ENCODE measurements around the gene SAMSN1. TPM values are rescaled to one million over a fixed set of nuclear protein-coding genes. Genes with fewer than 3 reads are reported as not detected.
"Not testable (repeated sequence)": the region's sequence is repeated elsewhere in the genome, so short reads cannot be mapped to it uniquely, and the experiment has no call there.

The SAMSN1 gene
- total and polyA plus RNA-seq, 8 donors = 1.4 to 45.7 (median 2.1) TPM

GRCh38 chr21:14519000-14519399 is 27.1 kb downstream of the SAMSN1 start:
- no peak for TF ChIP-seq CTCF (IDR thresholded peaks at IDR 0.05)
- H3K27me3 ChIP-seq = no peaks in the 10 kb centered on the region

DNA sequence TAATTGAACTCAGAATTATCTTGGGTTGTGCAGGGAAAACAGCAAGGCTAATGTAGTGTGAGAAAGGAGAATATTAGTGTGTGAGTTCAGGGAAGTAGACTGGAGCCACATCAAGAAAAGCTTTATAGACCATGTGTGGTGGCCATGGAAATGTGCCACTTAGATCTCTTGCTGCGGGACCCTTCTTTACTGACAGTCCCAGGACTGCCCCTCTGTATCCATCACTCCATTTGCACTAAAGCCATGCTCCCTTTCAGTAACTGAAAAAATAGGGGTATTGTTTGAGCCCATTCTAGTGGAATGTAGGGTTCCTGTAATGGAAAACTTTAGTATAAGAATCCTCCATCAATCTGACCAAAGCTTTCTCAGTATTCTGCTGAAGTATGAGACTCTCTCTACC is 32.3 kb downstream of the SAMSN1 start:
- Histone ChIP-seq H3K4me1 (peaks cover 0 to under 1% of the 10 kb centered on the region in 2 donors), H3K36me3 (peaks cover 0 to 43% of the 10 kb centered on the region in 2 donors), H3K27ac (no peak overlapping the region), H3K27me3 (no peaks in the 10 kb centered on the region), H3K4me3 (no peak overlapping the region), H3K9me3 (no peaks in the 10 kb centered on the region)
- ATAC-seq = no peak
- intact Hi-C loops (cut with DNase I) = no loop called here
- TF ChIP-seq CTCF (IDR thresholded peaks at IDR 0.05) = no peak
- DNase-seq = no peak

More at GRCh38 chr21:14519000-14519399, 27.1 kb downstream of the SAMSN1 start:
- peak overlapping the region in 1 of 2 donors; percentile 2 for H3K27ac ChIP-seq
- H3K4me3 ChIP-seq = no peak overlapping the region
- H3K4me1 ChIP-seq = peaks cover 0 to 49% of the 10 kb centered on the region in 2 donors
- H3K36me3 ChIP-seq = peaks cover 0 to 4% of the 10 kb centered on the region in 2 donors
- H3K9me3 ChIP-seq = no peaks in the 10 kb centered on the region
- ATAC-seq (no peak), DNase-seq (no peak)
- intact Hi-C loops (cut with DNase I) = no loop called here

GRCh38 chr21:14506859-14507457 is 39.2 kb downstream of the SAMSN1 start:
- ATAC-seq, H3K27me3 ChIP-seq, DNase-seq: not testable (repeated sequence)

GRCh38 chr21:14500873-14501272 is 45.2 kb downstream of the SAMSN1 start:
- Histone ChIP-seq H3K27ac (no peak overlapping the region), H3K4me3 (no peak overlapping the region), H3K27me3 (no peaks in the 10 kb centered on the region), H3K36me3 (peaks cover 0 to 63% of the 10 kb centered on the region in 2 donors), H3K9me3 (no peaks in the 10 kb centered on the region), H3K4me1 (peaks cover 0 to 7% of the 10 kb centered on the region in 2 donors)
- ATAC-seq = no peak
- intact Hi-C loops (cut with DNase I) = no loop called here
- DNase-seq = no peak
- no peak for TF ChIP-seq CTCF (IDR thresholded peaks at IDR 0.05)

More at GRCh38 chr21:14506859-14507457, 39.2 kb downstream of the SAMSN1 start:
- H3K4me1 ChIP-seq; intact Hi-C loops (cut with DNase I); H3K27ac ChIP-seq; H3K9me3 ChIP-seq; H3K4me3 ChIP-seq: not testable (repeated sequence)
- peaks cover 0 to 70% of the 10 kb centered on the region in 2 donors for H3K36me3 ChIP-seq

GRCh38 chr21:14499316-14499715 is 46.8 kb downstream of the SAMSN1 start:
- DNase-seq (no peak), ATAC-seq (no peak)
- peaks cover 0 to 7% of the 10 kb centered on the region in 2 donors for H3K4me1 ChIP-seq
- no peaks in the 10 kb centered on the region for H3K9me3 ChIP-seq
- H3K4me3 ChIP-seq = no peak overlapping the region
- no peaks in the 10 kb centered on the region for H3K27me3 ChIP-seq
- no peak overlapping the region for H3K27ac ChIP-seq
- intact Hi-C loops (cut with DNase I) = no loop called here
- H3K36me3 ChIP-seq = peaks cover 0 to 78% of the 10 kb centered on the region in 2 donors
- no peak for TF ChIP-seq CTCF (IDR thresholded peaks at IDR 0.05)

GRCh38 chr21:14497825-14498224 is 48.3 kb downstream of the SAMSN1 start:
- Histone ChIP-seq H3K27ac (no peak overlapping the region), H3K27me3 (no peaks in the 10 kb centered on the region), H3K4me1 (peaks cover 0 to 7% of the 10 kb centered on the region in 2 donors), H3K4me3 (no peak overlapping the region), H3K9me3 (no peaks in the 10 kb centered on the region), H3K36me3 (peaks cover 0 to 65% of the 10 kb centered on the region in 2 donors)
- intact Hi-C loops (cut with DNase I) = no loop called here
- no peak for TF ChIP-seq CTCF (IDR thresholded peaks at IDR 0.05)
- DNase-seq (peak in 1 of 4 donors; percentile 22), ATAC-seq (no peak)

All from left lung (tissue), 10 donors.